CD4-positive, alpha-beta T cell treated with Interleukin-1 beta for 1 hour (primary cell): ENCODE measurements around the gene STK26.

Experiments used
- DNase-seq, 2 donors: peaks; one replicate each; pipeline ENCODE4 v3.0.0-alpha.2; 2020 to 2022

Gene STK26

GRCh38 chrX:132101206-132101605 is 78.1 kb downstream of the STK26 start:
- DNase-seq, result no peak

GRCh38 chrX:132101799-132102198 is 78.7 kb downstream of the STK26 start:
- no peak for DNase-seq

GRCh38 chrX:132107291-132107690 is 84.2 kb downstream of the STK26 start:
- DNase-seq, result no peak

- DNase-seq, result no peak
These were observed 91.5 kb downstream of the STK26 start for GRCh38 chrX:132114607-132115006.

- DNase-seq, result no peak
These were observed 92.7 kb downstream of the STK26 start for GRCh38 chrX:132115792-132116191.

GRCh38 chrX:132118358-132118757 is 95.3 kb downstream of the STK26 start:
- no peak for DNase-seq

GRCh38 chrX:132119283-132119682 is 96.2 kb downstream of the STK26 start:
- DNase-seq, result no peak

- DNase-seq, result no peak
These were observed 96.9 kb downstream of the STK26 start for GRCh38 chrX:132119821-132120515.

- DNase-seq, result no peak
These were observed 97.8 kb downstream of the STK26 start for GRCh38 chrX:132120913-132121312.
